Activated T-helper 9 cell treated with anti-CD3 and anti-CD28 coated beads, Interleukin-2, amount 50 U/mL, for 16 hours (primary cell): Measurements from ENCODE around the gene COL11A2.

Source experiments
- DNase-seq: peaks from one replicate; pipeline ENCODE4 v3.0.0-alpha.2; 2020; ENCODE audit warnings: low read depth

Gene COL11A2

DNA sequence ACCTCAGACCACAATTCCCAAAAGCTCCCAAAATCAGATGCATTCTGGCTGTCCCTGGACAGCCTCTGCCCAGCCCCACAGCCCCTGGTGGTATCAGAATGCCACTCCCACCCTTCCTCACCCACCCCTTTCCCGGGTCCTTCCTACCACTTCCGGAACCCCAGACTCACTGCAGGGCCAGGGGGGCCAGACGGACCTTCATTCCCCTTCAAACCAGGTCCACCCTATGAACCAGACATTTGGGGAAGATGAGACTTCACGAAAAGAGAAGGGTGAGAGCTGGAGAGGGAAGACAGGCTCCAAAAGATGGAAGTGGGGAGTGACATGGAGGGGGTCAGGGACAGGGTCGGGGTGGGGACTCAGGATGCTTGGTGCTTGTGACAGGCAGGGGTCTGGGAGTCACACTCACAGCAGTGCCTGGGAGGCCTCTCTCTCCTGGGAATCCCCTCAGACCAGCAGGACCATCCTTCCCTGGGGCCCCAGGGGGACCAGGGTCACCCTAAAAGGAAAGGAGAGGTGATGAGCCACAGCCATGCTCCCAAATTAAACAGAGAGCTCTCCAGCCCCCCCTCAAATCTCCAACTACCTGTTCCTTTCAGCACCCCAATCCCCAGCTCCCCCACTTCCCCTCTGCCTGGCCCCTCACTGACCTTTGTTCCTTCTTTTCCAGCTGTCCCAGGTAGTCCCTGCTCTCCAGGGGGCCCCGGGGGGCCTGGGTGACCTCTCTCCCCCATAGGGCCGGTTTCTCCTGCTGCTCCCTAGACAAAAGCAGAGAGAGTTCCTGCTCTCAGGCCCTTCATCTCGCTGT, 20.2 kb downstream of the COL11A2 start:
- DNase-seq = no peak

DNA sequence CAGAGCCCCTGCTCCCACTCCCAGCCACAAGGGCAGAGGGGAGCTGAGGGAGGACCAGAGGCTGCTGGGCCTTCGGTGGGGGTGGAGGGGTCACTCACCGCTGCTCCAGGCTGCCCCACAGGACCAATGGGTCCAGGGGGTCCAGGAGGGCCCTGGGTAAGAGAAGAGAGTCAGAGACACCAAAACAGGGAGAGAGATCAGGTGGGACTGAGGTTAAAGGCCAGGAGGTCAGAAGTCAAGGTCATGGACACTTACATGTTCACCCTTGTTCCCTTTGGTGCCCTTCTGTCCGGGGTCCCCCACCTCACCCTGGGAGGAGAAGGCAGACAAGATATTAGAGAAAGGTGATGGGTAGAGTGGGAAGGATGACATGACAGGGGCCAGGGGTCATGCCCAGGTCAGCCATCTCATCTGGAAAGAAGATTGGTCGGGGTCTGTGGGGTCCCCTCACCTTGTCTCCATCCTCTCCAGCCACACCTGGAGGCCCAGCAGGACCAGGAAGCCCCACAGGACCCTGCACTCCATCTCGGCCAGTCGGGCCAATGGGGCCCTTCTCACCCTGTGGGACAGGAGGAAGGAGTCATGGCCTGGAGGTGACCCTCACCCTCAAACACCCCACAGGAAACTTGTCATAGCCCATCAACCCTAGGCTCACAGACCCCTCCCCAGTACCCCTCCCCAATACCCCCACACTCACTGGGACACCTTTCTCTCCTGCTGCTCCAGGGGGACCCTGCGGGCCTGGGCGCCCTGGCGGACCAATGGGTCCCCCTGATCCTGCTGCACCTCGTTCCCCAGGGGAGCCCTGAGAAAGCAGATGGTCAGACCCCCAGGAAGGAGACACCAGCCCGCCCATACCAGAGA, 21.0 kb downstream of the COL11A2 start:
- DNase-seq = no peak

DNA sequence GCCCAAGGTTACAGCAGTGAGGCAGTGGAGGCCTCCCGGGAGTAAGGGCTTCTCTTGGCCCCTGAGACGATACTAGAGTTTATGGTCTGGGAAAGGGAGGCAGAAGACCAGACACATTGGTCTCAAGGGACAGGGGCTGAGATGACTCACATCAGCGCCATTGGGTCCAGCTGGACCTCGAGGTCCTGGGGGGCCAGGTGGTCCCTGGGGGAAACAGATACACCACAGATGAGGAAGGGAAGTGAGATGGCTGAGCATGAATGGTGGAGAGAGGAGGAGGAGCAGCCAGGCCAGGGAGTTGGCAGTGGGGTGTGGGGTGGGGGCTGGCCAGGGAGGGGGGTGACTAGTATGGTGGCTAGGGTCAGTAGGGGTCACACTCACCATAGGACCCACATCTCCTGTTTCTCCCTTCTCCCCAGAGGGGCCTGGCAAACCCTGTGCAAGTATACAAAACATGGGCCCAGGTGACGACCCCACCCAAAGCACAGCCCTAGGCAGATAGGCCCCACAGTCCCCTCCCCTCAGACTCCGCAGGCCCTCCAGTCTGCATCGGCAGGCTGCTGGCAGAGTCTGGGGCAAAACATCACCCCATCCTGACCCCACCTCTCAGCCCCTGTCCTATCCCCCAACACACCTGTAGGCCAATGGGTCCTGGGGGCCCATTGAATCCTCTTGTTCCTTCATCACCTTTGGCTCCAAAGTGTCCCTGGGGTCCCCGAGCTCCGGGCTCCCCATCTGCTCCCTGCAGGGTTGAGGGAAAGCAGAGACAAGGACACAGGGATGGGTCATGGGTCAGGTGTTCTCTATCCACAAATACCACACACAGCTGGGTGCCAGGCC, 21.9 kb downstream of the COL11A2 start:
- no peak for DNase-seq

DNA sequence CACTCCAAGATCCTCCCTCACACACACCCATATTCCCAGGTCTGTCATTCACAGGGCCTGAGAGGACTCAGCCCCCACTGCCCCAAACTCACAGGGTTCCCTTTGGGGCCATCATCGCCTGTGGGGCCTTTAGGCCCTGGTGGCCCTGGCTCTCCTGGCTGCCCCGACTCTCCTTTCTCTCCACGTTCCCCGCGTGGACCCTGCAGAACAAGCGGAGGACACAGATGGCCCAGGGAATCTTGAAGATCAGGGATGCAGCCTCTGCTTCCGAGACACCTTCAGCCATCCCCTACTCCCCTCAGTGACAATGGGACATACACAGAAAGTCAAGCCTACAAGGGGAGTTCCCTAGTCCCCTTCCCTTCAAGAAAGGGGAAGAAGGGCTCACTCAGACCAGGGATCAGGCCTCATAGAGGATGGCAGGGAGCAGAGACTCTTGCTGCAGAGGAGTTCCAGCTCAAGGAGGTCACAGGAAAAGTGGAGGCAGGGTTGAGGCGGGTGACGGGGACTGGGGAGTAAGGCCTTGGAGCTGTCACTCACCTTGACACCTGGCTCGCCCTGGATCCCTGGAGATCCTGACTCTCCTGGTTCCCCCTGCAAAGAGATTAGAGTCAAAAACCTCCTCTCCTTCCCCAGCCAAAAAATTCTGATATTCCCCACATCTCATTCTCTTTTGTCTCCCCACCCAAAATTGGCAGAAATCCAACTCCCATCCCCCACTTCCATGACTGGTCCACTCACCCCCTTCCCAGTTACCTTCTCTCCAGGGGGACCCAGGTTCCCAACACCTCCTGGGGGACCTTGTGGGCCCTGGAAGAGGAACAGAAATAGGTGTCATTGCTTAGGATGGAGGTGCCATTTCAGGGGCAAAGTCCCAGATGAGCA, 22.7 kb downstream of the COL11A2 start:
- no peak for DNase-seq

DNA sequence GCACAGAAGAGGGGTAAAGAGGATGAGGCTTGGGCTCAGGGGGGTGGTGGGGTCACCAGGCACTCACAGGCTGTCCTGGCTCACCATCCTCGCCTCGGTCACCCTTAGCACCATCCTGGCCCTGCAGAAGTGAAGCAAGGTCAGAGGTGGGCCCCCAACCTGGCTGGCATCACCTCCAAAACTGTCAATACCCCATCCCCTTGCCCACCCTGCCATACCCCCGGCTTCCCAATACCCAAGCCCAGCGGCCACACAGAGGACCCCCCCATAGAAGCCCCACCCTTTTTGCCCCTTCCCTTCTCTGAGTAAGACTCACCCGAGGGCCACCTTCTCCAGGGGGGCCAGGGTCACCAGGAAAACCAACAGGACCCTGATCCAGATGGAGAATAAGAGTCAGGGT, 23.6 kb downstream of the COL11A2 start:
- DNase-seq = no peak

DNA sequence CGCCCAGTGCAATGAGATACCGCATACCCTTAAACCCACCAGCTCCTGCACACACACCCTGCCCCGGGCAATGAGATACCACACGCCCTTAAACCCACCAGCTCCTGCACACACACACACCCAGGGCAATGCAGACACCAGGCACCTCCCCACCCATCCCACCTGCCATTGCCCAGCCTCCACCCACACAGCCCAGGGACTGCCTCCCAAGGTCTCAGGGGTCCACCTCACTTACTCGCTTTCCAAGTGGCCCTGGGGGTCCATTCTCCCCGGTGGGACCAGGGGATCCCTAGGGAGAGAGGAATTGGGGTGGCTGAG, 24.0 kb downstream of the COL11A2 start:
- DNase-seq = no peak

DNA sequence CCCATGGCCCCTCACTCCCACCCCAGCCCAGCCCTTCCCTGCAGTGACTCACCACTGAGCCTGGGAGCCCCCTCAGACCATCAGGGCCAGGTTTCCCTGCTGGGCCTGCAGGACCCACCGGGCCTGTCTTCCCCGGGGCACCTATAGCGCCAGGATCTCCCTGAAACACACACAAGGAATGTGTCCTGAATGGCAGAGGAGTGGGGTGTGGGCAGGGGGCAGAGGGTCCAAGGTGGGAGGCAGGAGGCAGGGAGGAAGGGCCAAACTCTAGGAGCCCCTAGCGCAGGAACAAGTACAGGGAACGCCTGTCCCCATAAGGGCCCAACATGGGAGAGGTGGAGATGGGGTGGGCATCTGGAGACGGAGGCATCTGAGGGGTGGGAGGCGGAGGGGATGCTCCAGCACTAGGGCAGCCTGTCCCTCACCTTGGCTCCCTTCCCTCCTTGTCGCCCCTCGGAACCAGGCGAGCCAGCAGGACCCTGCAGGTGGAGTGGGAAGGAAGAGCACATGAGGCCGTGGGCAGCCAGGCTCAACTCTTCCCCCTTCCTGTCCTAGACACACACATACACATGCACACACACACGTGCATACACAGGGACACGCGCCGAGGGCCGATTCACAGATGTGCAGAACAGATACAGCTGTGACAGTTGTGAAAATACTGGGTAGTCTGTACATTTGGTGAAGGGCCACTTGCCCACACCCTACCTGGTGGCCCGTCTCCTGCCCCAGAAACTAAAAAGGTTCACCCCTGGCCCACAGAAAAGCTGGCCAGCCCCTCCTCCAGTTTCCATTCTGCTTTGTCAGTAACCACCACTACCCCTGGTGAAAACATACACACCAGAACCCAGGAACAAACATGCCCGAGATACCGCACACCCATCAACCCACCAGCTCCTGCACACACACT, 24.6 kb downstream of the COL11A2 start:
- no peak for DNase-seq

DNA sequence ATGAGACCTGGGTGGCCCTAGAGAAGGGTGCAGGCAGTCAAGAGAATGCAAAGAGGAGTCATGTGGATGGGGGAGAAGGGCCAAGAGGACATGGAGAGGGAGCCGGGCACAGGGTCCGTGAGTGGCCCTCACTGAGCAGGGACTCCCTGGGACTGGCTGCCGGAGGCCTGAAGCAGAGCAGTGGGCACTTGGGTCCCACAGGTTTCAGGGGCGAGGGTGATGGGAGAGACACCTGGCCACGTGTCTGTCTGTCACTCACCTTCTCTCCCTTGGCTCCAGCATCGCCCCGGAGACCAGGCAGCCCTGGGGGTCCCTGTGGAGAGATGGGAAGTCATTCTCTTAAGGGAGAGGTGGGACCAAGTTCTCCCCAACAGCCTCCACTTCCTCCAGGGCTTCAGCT, 25.5 kb downstream of the COL11A2 start:
- no peak for DNase-seq

DNA sequence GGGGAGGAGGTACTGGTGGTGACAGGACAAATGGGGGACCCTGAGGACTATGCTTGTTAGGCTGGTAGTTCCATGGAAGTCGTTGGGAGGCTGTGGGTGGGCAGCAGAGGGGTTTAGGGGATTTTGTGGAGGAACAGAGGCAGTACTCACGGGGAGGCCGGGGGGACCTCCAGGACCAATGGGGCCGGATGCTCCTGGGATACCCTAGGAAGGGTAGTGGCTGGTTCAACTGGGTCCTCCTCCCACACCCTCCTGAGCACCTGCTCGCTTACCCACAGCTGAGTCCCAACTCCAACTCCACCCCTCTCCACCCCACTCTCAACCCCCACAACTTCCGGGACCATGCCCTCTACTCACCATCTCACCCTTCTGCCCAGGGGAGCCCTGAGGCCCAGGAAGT, 25.9 kb downstream of the COL11A2 start:
- DNase-seq = no peak

DNA sequence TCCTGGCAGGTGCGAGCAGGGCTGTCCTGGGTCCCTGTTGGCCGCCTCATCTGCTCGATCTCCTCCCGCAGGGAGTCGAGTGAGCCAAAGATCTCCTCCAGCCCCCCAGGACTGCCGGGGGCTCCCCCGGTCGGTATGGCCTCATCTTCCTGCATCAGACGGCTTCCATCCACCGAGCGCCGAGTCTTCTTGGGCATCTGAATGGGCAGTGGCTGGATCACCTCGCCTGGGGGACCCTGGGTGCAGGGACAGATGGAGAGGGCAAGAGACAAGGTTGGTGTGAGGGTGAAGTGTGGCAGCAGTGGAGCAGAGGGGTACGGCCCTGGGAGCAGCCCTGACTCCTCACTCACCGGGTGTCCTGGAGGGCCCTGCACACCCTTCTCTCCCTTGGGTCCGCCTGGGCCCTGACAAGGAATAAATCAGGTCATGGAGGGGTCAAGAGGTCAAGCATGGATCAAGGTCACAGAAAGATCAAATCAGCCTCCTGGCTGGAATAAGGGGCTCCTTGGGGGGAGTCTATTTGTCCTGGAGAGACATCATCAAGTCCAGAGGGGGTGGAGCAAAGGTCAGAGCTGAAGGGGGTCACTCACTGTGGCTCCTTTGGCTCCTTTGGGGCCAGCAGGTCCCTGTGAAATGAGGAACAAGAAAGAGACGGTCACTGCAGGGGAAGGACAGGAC, 26.5 kb downstream of the COL11A2 start:
- no peak for DNase-seq

DNA sequence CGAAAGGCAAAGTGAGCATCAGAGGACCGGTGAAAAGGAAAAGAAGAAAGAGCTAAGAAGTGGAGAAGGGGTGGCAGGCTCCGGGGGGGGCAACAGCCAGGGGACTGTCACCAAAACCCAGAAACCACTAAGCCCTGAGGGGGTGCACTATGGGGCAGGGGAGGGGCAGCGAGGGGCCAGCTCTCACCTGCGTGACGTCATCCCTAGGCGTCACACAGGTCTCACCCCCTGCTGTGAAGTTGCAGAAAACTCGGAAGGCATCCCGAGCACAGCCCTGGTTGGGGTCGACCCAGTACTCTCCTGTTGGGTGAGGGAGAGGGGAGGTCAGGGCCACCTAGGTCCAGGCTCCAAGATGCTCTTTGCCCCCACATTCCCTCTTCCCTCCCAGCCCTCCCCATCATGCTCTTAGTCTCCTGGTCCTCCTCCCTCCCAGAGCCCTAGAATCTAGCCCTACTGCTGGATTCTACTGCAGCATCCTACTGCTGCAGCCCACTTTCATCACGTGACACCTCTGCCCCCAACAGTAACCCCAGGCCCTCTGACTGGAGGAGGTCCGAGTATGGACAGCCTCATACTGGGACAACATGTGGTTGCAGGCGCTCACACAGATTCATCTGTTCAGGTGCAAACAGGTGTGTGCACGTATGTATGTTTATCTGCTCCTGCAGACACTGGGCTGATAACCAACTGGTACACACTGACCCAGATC, 27.4 kb downstream of the COL11A2 start:
- no peak for DNase-seq

DNA sequence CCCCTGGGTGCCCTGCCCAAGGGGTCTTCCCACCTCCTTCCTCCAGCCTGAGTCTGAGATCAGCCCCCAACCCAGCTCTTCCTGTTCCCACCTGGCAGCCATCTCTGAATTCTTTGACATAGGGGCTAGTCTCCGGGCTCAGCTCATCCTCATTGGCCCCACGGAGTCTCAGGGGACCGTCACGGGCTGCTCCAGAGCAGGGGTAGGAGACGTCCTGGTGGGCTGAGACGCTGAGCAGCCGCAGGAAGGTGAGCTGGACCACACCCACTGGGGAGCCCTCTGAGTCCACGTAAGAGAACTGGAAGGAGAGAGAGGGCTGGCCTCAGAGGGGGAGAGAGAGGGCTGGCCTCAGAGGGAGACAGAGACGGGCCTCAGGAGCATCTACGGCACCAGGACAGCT, 28.1 kb downstream of the COL11A2 start:
- DNase-seq = no peak

DNA sequence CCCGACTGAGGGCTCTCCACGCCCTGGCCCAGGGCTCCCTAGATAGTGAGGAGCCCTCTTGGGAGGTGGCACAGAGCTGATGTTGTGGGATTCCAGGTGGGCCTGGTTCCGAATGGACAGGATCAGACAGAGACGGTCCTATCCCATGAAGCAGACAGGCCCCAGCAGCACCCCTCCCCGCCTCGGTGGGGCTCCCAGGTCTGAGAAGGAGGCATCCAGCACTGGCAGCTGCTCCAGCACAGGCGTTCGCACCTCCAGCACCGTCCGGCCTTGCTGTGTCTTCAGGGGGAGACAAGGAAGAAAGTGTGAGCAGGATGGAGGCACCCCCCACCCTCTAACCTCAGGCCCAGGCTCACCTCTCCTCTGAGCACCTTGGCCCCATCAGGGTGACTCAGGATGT, 28.7 kb downstream of the COL11A2 start:
- DNase-seq = no peak

DNA sequence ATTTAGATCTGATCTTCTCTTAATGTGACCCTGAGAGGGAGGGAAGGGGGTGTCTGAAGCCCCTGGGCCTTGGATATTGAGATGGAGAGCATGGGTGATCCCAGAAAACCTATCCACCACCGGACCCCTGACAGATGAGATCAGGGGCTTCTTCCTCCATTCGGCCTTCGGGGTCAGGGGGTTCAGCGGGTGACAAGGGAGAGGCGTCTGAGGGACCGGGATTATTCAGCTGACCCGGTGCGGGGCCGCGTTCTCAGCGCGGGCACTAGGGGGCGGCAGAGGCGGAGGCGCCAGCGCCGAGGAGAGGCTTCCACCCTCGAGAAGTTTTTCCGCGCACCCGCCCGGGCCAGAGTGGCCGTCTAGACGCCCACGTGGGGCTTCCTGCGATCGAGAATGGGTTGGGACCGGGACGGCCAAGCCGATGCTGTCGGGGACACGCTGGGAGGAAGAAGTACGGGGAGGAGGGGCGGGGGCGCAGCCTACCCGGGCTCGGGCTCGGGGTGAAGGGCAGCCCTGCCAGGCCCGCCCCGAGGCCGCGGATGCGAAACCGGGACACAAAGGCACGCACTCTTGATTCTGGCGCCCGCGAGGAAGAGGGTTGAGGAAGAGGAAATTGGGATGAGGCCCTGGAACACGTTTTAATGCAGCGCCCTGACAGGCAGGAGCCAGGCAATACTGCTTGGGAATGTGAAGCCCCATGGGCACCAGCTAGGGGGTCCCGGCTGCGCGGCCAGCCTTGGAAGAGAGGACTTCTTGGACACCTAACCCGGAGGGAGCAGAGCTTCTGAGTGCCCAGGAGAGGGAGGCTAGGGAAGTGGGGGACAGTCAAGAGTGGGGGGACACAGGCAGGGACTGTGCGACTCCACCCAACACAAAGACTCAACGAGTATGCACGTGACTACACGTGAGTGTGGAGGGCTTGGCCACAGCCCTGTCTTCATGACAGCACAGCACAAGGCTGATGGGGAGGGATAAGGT, 30.6 kb downstream of the COL11A2 start:
- DNase-seq = peak; percentile 71

DNA sequence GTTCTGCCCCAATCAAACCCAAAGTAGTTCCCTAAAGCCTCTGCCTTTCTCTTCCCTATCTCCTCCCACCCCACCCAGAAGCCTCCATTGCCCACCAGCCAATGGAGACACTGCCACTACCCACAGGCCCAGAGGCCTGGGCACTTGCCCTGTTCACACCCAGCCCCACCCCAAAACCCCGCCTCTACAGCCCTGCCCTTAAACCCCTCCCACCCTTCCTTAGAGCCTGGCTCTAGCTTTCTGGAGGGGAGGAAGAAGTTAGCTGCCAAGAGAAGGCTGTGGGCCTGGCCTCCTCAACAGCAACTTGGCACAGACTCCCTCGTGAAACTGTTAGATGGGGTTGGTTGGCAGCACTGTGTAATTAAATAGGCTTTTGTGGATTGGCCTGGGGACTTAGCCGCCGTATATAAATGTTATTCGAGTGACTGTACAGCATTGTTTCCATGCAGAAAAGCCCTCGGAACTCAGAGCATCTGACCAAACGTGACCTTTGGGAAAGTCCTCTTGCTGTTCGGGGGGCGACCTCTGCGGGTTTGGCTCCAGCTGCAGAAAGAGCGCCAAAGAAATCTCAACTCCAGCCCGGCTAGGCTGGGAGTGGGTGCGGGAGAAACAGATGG, 31.4 kb downstream of the COL11A2 start:
- DNase-seq = no peak

DNA sequence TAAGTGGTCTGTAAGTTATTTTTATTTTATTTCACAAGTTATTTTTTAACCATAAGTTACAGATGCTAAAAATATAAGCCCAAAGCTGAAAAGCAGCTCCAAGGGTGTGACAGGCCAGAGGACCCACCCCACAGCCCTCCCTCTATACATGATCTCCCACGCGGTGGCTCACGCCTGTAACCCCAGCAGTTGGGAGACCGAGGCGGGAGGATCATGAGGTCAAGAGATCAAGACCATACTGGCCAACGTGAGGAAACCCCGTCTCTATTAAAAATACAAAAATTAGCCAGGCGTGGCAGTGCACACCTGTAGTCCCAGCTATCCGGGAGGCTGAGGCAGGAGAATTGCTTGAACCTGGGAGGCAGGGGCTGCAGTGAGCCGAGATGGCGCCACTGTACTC, 32.2 kb downstream of the COL11A2 start:
- DNase-seq = no peak

DNA sequence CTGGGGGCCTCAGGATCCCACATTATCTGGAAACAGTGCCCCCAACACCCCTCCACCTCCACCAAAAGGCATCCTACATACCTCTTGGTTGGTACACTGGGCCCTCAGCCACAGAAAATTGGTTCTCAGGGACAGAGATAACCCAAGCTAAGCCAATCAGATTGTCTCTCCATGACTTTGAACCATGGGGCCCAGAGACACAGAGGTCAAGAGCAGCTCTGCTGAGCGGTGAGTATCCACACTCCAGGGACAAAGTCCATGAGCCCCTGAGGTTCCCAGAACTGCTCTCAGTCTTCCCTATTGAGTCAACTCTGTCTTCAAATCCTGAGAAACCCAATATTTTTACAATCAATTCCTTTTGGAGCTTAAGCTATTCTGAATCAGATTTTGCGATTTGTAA, 35.3 kb downstream of the COL11A2 start:
- no peak for DNase-seq

DNA sequence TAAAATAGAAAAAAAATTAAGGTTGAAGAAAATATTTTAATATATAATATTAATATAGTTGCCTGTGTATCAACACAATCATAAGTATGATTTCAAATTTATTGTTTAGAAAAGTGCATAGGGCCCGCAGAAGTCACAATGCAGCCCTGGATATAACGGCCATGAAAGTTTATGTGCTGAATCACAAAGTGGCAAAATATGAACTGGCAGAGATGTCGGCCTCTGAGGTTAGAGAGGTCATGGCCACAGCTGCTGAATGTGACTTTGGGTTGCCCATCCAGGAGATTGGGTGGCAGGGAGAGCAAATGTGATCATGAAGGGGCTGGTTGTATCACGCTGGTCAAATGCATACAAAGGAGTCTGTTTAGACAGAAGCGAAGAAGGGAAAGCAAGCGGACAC, 35.7 kb downstream of the COL11A2 start:
- DNase-seq = no peak
